Tibial nerve (tissue), 4 donors: ENCODE measurements around the gene CCR4.

Experiments
- EP300 ChIP-seq, 2 donors: sonication (generic); formaldehyde crosslinking; IDR thresholded peaks; one replicate each; pipeline ENCODE4 v1.6.1; 2017; ENCODE audit warnings: antibody characterized with exemption in 2 of 2, mild to moderate bottlenecking in 1 of 2
- POLR2A ChIP-seq, 2 donors: fragments of 450-650 bp; IDR thresholded peaks; one replicate each; pipeline ENCODE4 v1.6.1; 2017; ENCODE audit warnings: antibody characterized with exemption in 2 of 2, mild to moderate bottlenecking in 2 of 2, moderate library complexity in 2 of 2
- TF ChIP-seq, protein P1 (sequence below), 5 experiments: fragments of 200-600 bp in 3 of 5; fragments of 450-650 bp in 2 of 5; sonication (generic) in 3 of 5; IDR thresholded peaks; one replicate each; pipeline ENCODE4 v1.5.1; 2016 to 2019; ENCODE audit warnings: antibody characterized with exemption in 5 of 5, mild to moderate bottlenecking in 3 of 5, moderate library complexity in 2 of 5

DNA sequence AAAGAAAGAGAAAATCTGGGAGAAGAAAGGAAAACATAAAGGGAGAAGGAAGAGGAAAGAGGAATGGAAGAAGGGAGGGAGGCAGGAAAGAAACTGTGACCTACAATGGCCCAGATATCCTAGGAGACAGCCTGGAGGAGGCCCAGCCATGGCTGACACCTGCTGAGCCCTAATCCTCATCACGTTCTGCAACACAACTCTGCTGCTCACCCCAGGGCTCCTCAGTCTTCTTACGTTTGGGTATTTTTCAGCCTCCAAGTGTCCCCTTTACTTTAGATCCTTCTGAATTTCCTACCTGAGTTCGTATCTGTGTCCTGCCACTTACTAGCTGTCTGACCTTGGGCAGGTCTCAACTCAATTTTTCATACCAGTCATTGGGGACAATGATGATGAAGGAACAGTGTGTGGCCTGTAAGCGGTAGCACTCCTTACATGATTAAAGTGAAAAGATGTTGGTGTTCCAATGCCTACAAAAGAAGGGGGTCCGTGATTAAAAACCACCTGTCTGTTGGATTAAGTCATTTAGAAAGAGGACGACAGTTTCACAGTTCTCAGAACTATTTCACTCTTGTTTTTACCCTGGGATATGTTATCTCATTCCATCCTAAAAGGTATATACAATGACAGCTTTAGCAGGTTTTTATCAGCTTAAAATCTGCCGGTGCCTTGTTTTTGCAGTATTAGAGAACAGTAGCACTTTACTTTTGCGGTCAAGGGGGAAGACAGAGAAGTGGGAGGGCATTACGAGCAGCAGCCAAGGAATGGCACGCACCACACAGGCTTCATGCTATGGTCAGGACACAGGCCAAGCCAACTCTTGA, 47.4 kb downstream of the CCR4 start:
- TF ChIP-seq, protein P1, sequence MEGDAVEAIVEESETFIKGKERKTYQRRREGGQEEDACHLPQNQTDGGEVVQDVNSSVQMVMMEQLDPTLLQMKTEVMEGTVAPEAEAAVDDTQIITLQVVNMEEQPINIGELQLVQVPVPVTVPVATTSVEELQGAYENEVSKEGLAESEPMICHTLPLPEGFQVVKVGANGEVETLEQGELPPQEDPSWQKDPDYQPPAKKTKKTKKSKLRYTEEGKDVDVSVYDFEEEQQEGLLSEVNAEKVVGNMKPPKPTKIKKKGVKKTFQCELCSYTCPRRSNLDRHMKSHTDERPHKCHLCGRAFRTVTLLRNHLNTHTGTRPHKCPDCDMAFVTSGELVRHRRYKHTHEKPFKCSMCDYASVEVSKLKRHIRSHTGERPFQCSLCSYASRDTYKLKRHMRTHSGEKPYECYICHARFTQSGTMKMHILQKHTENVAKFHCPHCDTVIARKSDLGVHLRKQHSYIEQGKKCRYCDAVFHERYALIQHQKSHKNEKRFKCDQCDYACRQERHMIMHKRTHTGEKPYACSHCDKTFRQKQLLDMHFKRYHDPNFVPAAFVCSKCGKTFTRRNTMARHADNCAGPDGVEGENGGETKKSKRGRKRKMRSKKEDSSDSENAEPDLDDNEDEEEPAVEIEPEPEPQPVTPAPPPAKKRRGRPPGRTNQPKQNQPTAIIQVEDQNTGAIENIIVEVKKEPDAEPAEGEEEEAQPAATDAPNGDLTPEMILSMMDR (IDR thresholded peaks at IDR 0.05): no peak
- TF ChIP-seq EP300 (IDR thresholded peaks at IDR 0.05): no peak
- no peak for TF ChIP-seq POLR2A (IDR thresholded peaks at IDR 0.05)
